Measurements from ENCODE around the gene CCDC183. TPM values are rescaled to one million over a fixed set of nuclear protein-coding genes. Genes with fewer than 3 reads are reported as not detected.
A peak's percentile ranks its signal among the peaks of the same experiment; 100 is the strongest.
"Not testable (repeated sequence)": the region's sequence is repeated elsewhere in the genome, so short reads cannot be mapped to it uniquely, and the experiment has no call there.

The CCDC183 gene
- total RNA-seq, 1 donor from 2014 or later = 2.2 TPM

GRCh38 chr9:136794281-136794999, 1.7 kb upstream of the CCDC183 start:
- no peak for ATAC-seq
- intact Hi-C loops (cut with micrococcal nuclease) = no loop called here

GRCh38 chr9:136795000-136795348, 1.2 kb upstream of the CCDC183 start:
- ATAC-seq (no peak), DNase-seq (no peak)
- intact Hi-C loops (cut with micrococcal nuclease) = no loop called here

More at GRCh38 chr9:136794281-136794999, 1.7 kb upstream of the CCDC183 start:
- DNase-seq = no peak

- intact Hi-C loops (cut with micrococcal nuclease) = not testable (repeated sequence)
Measured at GRCh38 chr9:136796775-136797347, 723 bp downstream of the CCDC183 start.

GRCh38 chr9:136798708-136799078, 2.6 kb downstream of the CCDC183 start:
- ATAC-seq (no peak), DNase-seq (no peak)
- intact Hi-C loops (cut with micrococcal nuclease) = no loop called here

More at GRCh38 chr9:136796775-136797347, 723 bp downstream of the CCDC183 start:
- DNase-seq, ATAC-seq: not testable (repeated sequence)

GRCh38 chr9:136799079-136799853, 3.1 kb downstream of the CCDC183 start:
- no peak for DNase-seq
- intact Hi-C loops (cut with micrococcal nuclease) = no loop called here
- no peak for ATAC-seq

GRCh38 chr9:136799854-136800657, 3.9 kb downstream of the CCDC183 start:
- ATAC-seq (peak; percentile 87), DNase-seq (peak; percentile 92)
- intact Hi-C loops (cut with micrococcal nuclease) = no loop called here

- intact Hi-C loops (cut with micrococcal nuclease) = no loop called here
- ATAC-seq (no peak), DNase-seq (peak; percentile 23)
Measured at GRCh38 chr9:136802321-136802720, 6.2 kb downstream of the CCDC183 start.

GRCh38 chr9:136803009-136803550, 6.9 kb downstream of the CCDC183 start:
- ATAC-seq; intact Hi-C loops (cut with micrococcal nuclease): not testable (repeated sequence)
- DNase-seq = peak; percentile 8

- DNase-seq (peak; percentile 30), ATAC-seq (no peak)
- intact Hi-C loops (cut with micrococcal nuclease) = no loop called here
Measured at GRCh38 chr9:136803551-136804508, 7.7 kb downstream of the CCDC183 start.

GRCh38 chr9:136804509-136805206, 8.5 kb downstream of the CCDC183 start:
- intact Hi-C loops (cut with micrococcal nuclease) = no loop called here
- no peak for ATAC-seq
- DNase-seq = peak; percentile 17

GRCh38 chr9:136805207-136805740, 9.1 kb downstream of the CCDC183 start:
- DNase-seq (peak; percentile 28), ATAC-seq (no peak)
- intact Hi-C loops (cut with micrococcal nuclease) = no loop called here

GRCh38 chr9:136806067-136806466, 9.9 kb downstream of the CCDC183 start:
- peak; percentile 28 for DNase-seq
- intact Hi-C loops (cut with micrococcal nuclease) = no loop called here

GRCh38 chr9:136806631-136807201, 10.6 kb downstream of the CCDC183 start:
- intact Hi-C loops (cut with micrococcal nuclease) = no loop called here
- no peak for ATAC-seq
- DNase-seq = peak; percentile 30

More at GRCh38 chr9:136806067-136806466, 9.9 kb downstream of the CCDC183 start:
- ATAC-seq = no peak

GRCh38 chr9:136807281-136808074, 11.3 kb downstream of the CCDC183 start, which contains the start of gene RABL6:
TSS of gene RABL6 (plus strand) at chr9:136807948. CDS start at chr9:136808197, 249 bp downstream.
- DNase-seq (peak; percentile 90), ATAC-seq (peak; percentile 92)
- intact Hi-C loops (cut with micrococcal nuclease) = no loop called here

- DNase-seq (peak; percentile 62), ATAC-seq (peak; percentile 11)
- intact Hi-C loops (cut with micrococcal nuclease) = no loop called here
Measured at GRCh38 chr9:136808075-136808805, 12.1 kb downstream of the CCDC183 start.

Data from left ventricle myocardium superior (tissue), 1 donor.